ENCODE results near the gene TAL2. TPM values are rescaled to one million over a fixed set of nuclear protein-coding genes. Genes with fewer than 3 reads are reported as not detected.

TAL2 gene
- total RNA-seq, 1 donor from 2014 or later, result not detected

GRCh38 chr9:105670775-105671174, 8.5 kb downstream of the TAL2 start:
- DNase-seq (ENCODE audit: missing footprints), result no peak
- intact Hi-C loops (cut with DNase I), result no loop called here
- ATAC-seq, result no peak

- no peak for ATAC-seq
- intact Hi-C loops (cut with DNase I), result no loop called here
- DNase-seq (ENCODE audit: missing footprints), result no peak
Measured at GRCh38 chr9:105672711-105673234, 10.5 kb downstream of the TAL2 start.

- intact Hi-C loops (cut with DNase I), result no loop called here
- no peak for ATAC-seq
- no peak for DNase-seq (ENCODE audit: missing footprints)
Measured at GRCh38 chr9:105673850-105674387, 11.7 kb downstream of the TAL2 start.

- no peak for ATAC-seq
- intact Hi-C loops (cut with DNase I), result no loop called here
- DNase-seq (ENCODE audit: missing footprints), result no peak
Measured at GRCh38 chr9:105676351-105676923, 14.2 kb downstream of the TAL2 start.

- no peak for DNase-seq (ENCODE audit: missing footprints)
- intact Hi-C loops (cut with DNase I), result no loop called here
- no peak for ATAC-seq
Measured at GRCh38 chr9:105678163-105678562, 15.9 kb downstream of the TAL2 start.

GRCh38 chr9:105678781-105679180, 16.5 kb downstream of the TAL2 start:
- DNase-seq (ENCODE audit: missing footprints) (no peak), ATAC-seq (no peak)
- intact Hi-C loops (cut with DNase I), result no loop called here

GRCh38 chr9:105679257-105680022, 17.2 kb downstream of the TAL2 start:
- ATAC-seq (no peak), DNase-seq (ENCODE audit: missing footprints) (no peak)
- intact Hi-C loops (cut with DNase I), result no loop called here

- intact Hi-C loops (cut with DNase I), result no loop called here
- DNase-seq (ENCODE audit: missing footprints) (no peak), ATAC-seq (no peak)
Measured at GRCh38 chr9:105681313-105681712, 19.1 kb downstream of the TAL2 start.

- ATAC-seq, result no peak
- intact Hi-C loops (cut with DNase I), result no loop called here
- no peak for DNase-seq (ENCODE audit: missing footprints)
Measured at GRCh38 chr9:105681724-105682123, 19.5 kb downstream of the TAL2 start.

GRCh38 chr9:105683688-105684275, 21.5 kb downstream of the TAL2 start:
- no peak for ATAC-seq
- intact Hi-C loops (cut with DNase I), result no loop called here
- DNase-seq (ENCODE audit: missing footprints), result no peak

GRCh38 chr9:105686936-105687335, 24.7 kb downstream of the TAL2 start:
- ATAC-seq (no peak), DNase-seq (ENCODE audit: missing footprints) (no peak)
- intact Hi-C loops (cut with DNase I), result no loop called here

- intact Hi-C loops (cut with DNase I), result no loop called here
- DNase-seq (ENCODE audit: missing footprints), result no peak
- no peak for ATAC-seq
Measured at GRCh38 chr9:105690742-105691141, 28.5 kb downstream of the TAL2 start.

GRCh38 chr9:105693435-105694189, 31.4 kb downstream of the TAL2 start:
- no peak for ATAC-seq
- no peak for DNase-seq (ENCODE audit: missing footprints)
- intact Hi-C loops (cut with DNase I), result loop anchor here (2.0 kb wide), 1 partner anchor 25 kb away; no protein-coding TSS in a partner anchor

GRCh38 chr9:105694190-105694847, 32.1 kb downstream of the TAL2 start, which contains the start of gene TMEM38B:
Gene TMEM38B (plus strand): TSS chr9:105694541. CDS start chr9:105694661, 120 bp downstream.
- ATAC-seq (peak; percentile 98), DNase-seq (ENCODE audit: missing footprints) (peak; percentile 90)
- intact Hi-C loops (cut with DNase I), result loop anchor here (2.0 kb wide), 1 partner anchor 24 kb away; no protein-coding TSS in a partner anchor

- intact Hi-C loops (cut with DNase I), result loop anchor here (2.0 kb wide), 1 partner anchor 24 kb away; no protein-coding TSS in a partner anchor
- ATAC-seq (peak; percentile 75), DNase-seq (ENCODE audit: missing footprints) (peak; percentile 87)
Measured at GRCh38 chr9:105694848-105695581, 32.8 kb downstream of the TAL2 start.

GRCh38 chr9:105696219-105696793, 34.0 kb downstream of the TAL2 start:
- ATAC-seq (no peak), DNase-seq (ENCODE audit: missing footprints) (no peak)
- intact Hi-C loops (cut with DNase I), result no loop called here

- ATAC-seq, result no peak
- intact Hi-C loops (cut with DNase I), result no loop called here
Measured at GRCh38 chr9:105697871-105698270, 35.6 kb downstream of the TAL2 start.

More at GRCh38 chr9:105697871-105698270, 35.6 kb downstream of the TAL2 start:
- no peak for DNase-seq (ENCODE audit: missing footprints)

Measured in Right ventricle myocardium inferior (tissue), 1 donor.